ENCODE data around the gene GNG2. TPM values are rescaled to one million over a fixed set of nuclear protein-coding genes. Genes with fewer than 3 reads are reported as not detected.

The GNG2 gene
- total and polyA plus RNA-seq, 2 experiments from 2014 or later: 9.9 to 14.8 TPM

DNA sequence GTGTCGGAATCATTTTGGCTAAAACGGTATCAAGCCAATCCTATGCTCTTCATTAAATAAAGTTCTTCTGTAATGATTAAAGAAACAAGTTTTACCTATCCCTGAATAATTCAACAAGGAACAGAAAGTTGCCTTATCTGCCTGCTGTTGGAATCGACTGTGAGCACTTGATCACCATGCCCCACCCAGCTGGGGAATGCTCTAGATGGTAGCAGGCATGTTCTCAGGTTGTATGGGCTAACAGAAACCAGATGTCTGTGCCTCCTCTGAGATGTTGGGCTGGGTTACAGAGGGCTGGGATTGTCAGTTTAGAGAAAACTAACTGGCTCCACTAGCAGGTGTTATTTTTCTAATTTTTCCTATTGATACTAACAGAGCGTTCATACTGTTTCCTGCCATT lies 157.8 kb downstream of the GNG2 start (continued):
- TF ChIP-seq, protein P1, sequence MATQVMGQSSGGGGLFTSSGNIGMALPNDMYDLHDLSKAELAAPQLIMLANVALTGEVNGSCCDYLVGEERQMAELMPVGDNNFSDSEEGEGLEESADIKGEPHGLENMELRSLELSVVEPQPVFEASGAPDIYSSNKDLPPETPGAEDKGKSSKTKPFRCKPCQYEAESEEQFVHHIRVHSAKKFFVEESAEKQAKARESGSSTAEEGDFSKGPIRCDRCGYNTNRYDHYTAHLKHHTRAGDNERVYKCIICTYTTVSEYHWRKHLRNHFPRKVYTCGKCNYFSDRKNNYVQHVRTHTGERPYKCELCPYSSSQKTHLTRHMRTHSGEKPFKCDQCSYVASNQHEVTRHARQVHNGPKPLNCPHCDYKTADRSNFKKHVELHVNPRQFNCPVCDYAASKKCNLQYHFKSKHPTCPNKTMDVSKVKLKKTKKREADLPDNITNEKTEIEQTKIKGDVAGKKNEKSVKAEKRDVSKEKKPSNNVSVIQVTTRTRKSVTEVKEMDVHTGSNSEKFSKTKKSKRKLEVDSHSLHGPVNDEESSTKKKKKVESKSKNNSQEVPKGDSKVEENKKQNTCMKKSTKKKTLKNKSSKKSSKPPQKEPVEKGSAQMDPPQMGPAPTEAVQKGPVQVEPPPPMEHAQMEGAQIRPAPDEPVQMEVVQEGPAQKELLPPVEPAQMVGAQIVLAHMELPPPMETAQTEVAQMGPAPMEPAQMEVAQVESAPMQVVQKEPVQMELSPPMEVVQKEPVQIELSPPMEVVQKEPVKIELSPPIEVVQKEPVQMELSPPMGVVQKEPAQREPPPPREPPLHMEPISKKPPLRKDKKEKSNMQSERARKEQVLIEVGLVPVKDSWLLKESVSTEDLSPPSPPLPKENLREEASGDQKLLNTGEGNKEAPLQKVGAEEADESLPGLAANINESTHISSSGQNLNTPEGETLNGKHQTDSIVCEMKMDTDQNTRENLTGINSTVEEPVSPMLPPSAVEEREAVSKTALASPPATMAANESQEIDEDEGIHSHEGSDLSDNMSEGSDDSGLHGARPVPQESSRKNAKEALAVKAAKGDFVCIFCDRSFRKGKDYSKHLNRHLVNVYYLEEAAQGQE (IDR thresholded peaks at IDR 0.05; ENCODE audit: unreplicated experiment): no peak
- TF ChIP-seq CREB1 (CRISPR knock-in tag; IDR thresholded peaks at IDR 0.05; ENCODE audit: low read depth): no peak
- no peak for TF ChIP-seq JUNB (IDR thresholded peaks at IDR 0.05; ENCODE audit: unreplicated experiment)
- no peak for TF ChIP-seq ZNF331 (CRISPR knock-in tag; IDR thresholded peaks at IDR 0.05; ENCODE audit: low read depth)
- TF ChIP-seq, protein P2, sequence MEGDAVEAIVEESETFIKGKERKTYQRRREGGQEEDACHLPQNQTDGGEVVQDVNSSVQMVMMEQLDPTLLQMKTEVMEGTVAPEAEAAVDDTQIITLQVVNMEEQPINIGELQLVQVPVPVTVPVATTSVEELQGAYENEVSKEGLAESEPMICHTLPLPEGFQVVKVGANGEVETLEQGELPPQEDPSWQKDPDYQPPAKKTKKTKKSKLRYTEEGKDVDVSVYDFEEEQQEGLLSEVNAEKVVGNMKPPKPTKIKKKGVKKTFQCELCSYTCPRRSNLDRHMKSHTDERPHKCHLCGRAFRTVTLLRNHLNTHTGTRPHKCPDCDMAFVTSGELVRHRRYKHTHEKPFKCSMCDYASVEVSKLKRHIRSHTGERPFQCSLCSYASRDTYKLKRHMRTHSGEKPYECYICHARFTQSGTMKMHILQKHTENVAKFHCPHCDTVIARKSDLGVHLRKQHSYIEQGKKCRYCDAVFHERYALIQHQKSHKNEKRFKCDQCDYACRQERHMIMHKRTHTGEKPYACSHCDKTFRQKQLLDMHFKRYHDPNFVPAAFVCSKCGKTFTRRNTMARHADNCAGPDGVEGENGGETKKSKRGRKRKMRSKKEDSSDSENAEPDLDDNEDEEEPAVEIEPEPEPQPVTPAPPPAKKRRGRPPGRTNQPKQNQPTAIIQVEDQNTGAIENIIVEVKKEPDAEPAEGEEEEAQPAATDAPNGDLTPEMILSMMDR (conservative IDR thresholded peaks at IDR 0.05; ENCODE audit: low read depth in 2 of 2): no peak

DNA sequence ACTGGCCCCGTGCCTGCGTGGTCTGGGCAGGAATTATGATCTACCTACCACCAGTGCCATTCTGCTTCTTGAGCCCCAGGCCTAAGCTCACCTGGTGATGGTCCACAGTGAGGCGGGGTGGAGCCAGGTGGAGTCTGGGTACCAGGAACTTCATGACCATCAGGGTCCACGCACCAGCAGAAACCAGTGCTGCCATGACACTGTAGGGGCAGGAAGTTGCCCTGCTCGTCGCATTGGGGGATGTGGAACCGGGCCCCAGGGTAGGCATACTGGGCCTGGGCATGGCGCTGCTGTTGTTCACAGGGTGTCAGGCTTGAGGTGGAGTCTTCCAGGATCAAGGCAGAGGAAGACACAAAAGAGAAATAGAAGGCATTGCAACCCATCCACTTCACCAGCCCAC lies 158.6 kb downstream of the GNG2 start:
- H3K36me3 ChIP-seq (ENCODE audit: insufficient read depth): no peaks in the 10 kb centered on the region
- Mint-ChIP-seq H3K36me3 (ENCODE audit: low read depth) (no peaks in the 10 kb centered on the region), H3K27ac (no peak overlapping the region), H3K4me3 (no peak overlapping the region), H3K27me3 (ENCODE audit: insufficient read depth, low read depth, poor library complexity) (peaks cover 9% of the 10 kb centered on the region), H3K9me3 (peaks cover 4% of the 10 kb centered on the region; the same call in 1 of the 3 replicates), H3K4me1 (peaks cover 44% of the 10 kb centered on the region)
- no peak overlapping the region for H3K27ac ChIP-seq (ENCODE audit: low read depth)
- H3K79me2 ChIP-seq (replicated peaks; ENCODE audit: insufficient read depth): no peaks in the 10 kb centered on the region
- no peaks in the 10 kb centered on the region for H3K27me3 ChIP-seq (ENCODE audit: insufficient read depth)
- H3K4me2 ChIP-seq: no peak overlapping the region
- DNase-seq (ENCODE audit: low spot score) (no peak), ATAC-seq (no peak)
- no peaks in the 10 kb centered on the region for H4K20me1 ChIP-seq (replicated peaks; ENCODE audit: insufficient read depth)
- peaks cover 20% of the 10 kb centered on the region for H3K4me1 ChIP-seq (ENCODE audit: insufficient read depth)
- H3K9me2 ChIP-seq (ENCODE audit: insufficient read depth): 0 out of 2 replicates have a peak, but pooled peaks cover 10% of the 10 kb centered on the region
- H3F3A ChIP-seq (replicated peaks; ENCODE audit: low read depth): no peaks in the 10 kb centered on the region
- no peak overlapping the region for H2AFZ ChIP-seq
- no peak overlapping the region for H3K4me3 ChIP-seq
- TF ChIP-seq, protein P2 (conservative IDR thresholded peaks at IDR 0.05; ENCODE audit: low read depth in 2 of 2): no peak
- TF ChIP-seq EZH2phosphoT487 (IDR thresholded peaks at IDR 0.05; ENCODE audit: unreplicated experiment) (no peak), NANOG (IDR thresholded peaks at IDR 0.05; ENCODE audit: borderline replicate concordance) (no peak), ZNF331 (CRISPR knock-in tag; IDR thresholded peaks at IDR 0.05; ENCODE audit: low read depth) (no peak), JUNB (IDR thresholded peaks at IDR 0.05; ENCODE audit: unreplicated experiment) (no peak), EZH2 (IDR thresholded peaks at IDR 0.05; ENCODE audit: low read depth, unreplicated experiment) (no peak), STAT1 (IDR thresholded peaks at IDR 0.05; ENCODE audit: unreplicated experiment) (no peak), CREB1 (CRISPR knock-in tag; IDR thresholded peaks at IDR 0.05; ENCODE audit: low read depth) (no peak)
- TF ChIP-seq, protein P3, sequence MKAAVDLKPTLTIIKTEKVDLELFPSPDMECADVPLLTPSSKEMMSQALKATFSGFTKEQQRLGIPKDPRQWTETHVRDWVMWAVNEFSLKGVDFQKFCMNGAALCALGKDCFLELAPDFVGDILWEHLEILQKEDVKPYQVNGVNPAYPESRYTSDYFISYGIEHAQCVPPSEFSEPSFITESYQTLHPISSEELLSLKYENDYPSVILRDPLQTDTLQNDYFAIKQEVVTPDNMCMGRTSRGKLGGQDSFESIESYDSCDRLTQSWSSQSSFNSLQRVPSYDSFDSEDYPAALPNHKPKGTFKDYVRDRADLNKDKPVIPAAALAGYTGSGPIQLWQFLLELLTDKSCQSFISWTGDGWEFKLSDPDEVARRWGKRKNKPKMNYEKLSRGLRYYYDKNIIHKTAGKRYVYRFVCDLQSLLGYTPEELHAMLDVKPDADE (IDR thresholded peaks at IDR 0.05): no peak
- TF ChIP-seq, protein P1 (IDR thresholded peaks at IDR 0.05; ENCODE audit: unreplicated experiment): no peak
